G401 (cell line): ENCODE measurements around the gene CBX4. TPM values are rescaled to one million over a fixed set of nuclear protein-coding genes. Genes with fewer than 3 reads are reported as not detected.

ENCODE experiments used
- DNase-seq: peaks from one replicate; pipeline ENCODE4 v3.0.0-alpha.2; 2015; ENCODE audit warnings: low spot score
- in situ Hi-C: cut with HindIII; loops from 2 replicates; pipeline ENCODE4 v1.10.0; 2016; ENCODE audit warnings: low sequenced_read_pairs, mixed read lengths
- total RNA-seq: library from RNA; depleted of rRNA; stranded (reverse); fragments of >200 nt; shearing (Covaris generic); gene quantifications from 2 replicates; pipeline ENCODE4 v1.2.3, GENCODE V29; 2014

CBX4 gene
- total RNA-seq, 1 experiment from 2014 or later = 20.9 TPM

DNA sequence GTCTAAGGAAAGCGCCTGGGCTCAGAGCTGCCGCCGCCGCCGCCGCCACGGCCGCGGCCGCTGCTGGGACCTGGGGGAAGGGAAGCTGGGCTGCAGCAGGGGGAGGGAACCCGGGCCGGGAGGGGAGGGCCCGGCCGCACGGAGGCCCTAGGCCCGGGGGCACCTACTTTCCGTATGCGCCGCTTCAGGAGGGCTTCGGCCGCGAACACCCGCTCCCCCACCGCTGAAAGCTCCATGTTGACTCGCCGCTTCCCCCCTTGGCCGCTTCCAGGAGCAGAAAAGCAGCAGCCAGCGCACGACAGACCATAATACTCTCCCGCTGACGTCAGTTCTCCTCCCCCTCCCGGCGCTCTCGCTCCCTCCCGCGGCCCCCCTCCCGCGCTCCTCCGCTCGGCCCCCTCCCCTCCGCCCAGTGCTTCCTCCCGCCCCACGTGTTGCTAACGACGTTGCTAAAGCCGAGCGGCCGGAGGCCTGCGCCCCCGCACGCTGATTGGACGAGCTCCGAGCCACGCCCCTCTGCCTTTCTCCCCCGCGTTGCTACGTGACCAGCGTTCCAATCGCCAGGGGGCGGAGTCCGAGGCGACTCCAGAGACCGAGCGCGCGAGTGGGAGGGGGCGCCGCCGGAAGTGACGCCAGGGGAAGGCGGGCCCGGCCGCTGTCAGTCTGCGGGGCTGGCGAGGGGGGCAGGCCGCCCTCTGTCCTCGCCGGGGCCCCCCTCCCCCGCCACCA lies 42.3 kb downstream of the CBX4 start, which contains the start of gene CBX8:
Gene CBX8, minus strand, starts transcription at position 315 of the 729 bp plus-strand sequence. Its CDS starts 79 bp downstream, at position 236.
- in situ Hi-C loops = loop anchor here (10.0 kb wide), 1 partner anchor 52 kb away; no protein-coding TSS in a partner anchor
- DNase-seq = peak; percentile 96

DNA sequence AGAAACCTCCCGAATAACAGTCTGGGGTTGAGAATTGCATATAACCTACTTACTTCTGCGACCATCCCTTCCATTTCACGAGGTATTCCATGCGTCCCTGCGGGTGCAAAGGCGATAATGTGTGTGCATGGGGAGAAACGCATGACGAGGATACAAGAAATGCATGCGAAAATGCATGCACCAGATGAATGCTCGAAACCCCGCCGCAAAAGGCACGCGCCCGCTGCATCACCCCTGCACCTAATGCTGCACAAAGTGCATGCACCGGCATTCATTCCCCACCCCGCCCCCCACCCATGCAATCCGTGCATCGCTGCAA lies 42.8 kb downstream of the CBX4 start:
- peak; percentile 38 for DNase-seq
- in situ Hi-C loops = loop anchor here (10.0 kb wide), 1 partner anchor 52 kb away; no protein-coding TSS in a partner anchor

DNA sequence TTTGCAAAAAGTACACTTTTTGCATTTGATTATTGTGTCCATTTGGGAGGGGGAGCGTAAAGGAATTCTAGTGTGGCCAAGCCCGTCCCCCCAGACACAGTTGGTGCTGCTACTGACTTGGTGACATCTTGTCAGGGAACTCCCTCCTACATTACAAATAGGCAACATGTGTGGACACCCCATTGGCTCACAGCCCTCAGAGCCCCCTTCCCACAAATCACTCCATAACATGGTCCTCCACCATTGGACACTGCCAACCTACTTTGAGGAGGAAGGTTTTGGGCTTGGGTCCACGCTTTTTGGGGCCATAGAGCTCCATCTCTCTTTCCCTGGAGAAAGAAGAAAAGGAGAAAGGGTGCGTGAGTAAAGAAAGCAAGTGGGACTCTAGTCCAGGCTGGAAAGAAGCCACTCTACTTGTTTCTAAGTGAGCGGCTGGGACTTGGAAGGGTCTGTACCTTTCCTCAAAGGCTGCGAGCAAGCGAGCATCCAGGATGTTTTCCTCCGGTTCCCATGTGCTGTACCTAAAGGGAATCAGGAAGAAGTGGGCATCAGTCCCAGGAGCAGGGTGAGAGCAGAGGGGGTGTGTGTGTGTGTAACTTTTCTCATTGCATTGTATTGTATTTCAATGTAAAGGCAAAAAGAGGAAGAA lies 43.3 kb downstream of the CBX4 start:
- in situ Hi-C loops = loop anchor here (10.0 kb wide), 1 partner anchor 51 kb away; no protein-coding TSS in a partner anchor
- peak; percentile 41 for DNase-seq

DNA sequence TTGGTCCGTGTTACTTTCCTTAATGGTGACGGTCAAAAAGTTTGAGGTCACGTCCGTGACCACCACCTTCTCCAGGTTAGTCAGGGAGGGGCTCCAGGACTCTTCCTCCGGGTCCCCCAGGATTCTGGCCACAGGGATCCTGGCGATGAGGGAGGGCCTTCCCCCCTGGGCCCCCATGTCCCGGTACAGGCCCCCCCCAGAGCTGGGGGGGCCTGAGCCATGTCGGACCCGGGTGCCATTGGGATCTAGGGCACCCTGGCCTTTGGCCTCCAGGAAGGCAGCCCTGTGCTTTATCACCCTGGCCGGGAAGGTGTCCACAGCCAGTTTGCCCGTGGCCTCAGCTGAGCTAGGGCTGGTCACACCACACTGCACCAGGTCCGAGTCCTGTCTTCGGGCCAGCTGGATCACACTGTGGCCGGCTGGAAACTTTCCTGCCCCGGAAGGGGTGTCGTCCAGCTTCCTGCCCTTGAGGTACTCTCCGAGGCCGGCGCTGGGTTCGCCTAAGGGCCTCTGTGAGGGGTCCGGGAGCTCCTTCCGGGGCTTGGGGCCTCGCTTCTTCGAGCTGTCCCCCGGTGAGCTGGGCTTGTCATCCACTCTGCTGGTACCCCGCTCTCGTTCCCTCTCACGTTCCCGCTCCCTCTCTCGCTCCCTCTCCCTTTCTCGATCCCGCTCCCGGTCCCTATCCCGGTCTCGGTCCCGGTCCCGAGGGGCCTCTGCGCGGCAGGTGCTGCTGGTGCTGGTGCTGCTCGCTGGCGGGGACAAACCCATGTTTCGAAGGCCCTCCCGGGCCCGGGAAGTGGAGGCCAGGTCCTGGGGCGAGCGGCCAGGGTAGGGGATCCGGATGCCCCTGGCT lies 44.4 kb downstream of the CBX4 start:
- DNase-seq = no peak
- in situ Hi-C loops = loop anchor here (10.0 kb wide), 1 partner anchor 50 kb away; no protein-coding TSS in a partner anchor

DNA sequence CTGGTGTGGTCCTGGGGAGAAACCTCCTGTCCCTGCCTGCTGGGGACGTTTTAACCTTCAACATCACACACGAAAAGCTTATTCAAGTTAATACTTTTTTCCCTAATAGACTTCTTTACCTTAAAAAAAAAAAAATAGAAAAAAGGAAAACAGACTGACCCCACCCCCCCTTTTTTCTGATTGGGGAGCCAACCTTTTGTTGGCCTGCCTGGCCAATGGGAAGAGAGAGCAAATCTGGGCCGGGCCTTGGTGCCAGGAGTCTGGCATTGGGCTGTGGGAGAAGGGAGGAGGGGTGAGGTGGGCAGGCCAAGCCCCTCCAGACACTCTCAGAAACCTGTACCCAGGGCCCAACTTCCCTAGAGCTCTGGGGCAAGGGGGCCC lies 45.3 kb downstream of the CBX4 start:
- DNase-seq = peak; percentile 55
- in situ Hi-C loops = loop anchor here (10.0 kb wide), 1 partner anchor 49 kb away; no protein-coding TSS in a partner anchor

DNA sequence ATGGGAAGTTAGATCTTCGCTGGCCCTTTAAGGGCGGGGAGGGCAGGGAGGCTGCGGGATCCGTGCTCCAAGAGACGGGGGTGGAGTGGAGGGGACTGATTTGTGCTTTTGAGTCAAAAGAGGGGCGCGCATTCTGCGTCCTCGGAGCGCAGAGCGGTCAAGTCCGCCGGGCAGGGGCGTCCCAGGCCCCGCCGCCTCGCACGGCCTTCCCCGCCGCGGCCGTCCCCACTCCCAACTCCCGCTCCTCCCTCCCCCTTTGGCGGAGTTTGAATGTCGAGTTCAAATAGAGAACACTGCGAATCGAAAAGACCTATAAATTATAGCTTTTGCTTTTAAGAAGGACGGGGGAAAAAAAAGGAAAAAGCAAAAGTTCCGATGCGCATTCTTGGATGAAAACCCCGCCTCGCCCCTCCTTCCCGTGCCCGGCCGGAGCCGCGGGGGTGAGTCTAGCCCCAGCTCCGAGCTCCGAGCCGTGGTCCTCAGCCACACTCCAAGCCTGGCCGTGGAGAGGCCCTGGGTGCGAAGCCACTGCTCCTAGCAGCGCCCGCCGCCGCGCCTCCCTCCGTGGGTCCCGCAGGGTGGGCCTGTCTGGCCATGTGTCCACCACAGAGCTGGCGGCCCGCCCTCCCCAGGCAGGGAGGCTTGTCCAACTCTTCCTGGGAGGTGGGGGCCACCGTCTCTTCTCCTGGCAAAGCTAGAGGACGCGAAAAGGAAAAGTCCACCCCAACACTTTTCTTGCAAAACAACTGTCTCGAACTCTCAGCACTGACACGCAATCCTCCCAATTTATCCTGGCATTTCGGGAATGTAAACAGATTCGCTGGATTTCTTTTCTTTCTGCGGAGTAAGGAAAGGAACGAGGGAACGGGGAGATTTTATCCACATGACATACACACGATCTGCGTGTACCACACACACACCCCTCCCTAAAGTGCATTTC lies 46.0 kb downstream of the CBX4 start:
- in situ Hi-C loops = loop anchor here (10.0 kb wide), 1 partner anchor 48 kb away; no protein-coding TSS in a partner anchor
- no peak for DNase-seq

DNA sequence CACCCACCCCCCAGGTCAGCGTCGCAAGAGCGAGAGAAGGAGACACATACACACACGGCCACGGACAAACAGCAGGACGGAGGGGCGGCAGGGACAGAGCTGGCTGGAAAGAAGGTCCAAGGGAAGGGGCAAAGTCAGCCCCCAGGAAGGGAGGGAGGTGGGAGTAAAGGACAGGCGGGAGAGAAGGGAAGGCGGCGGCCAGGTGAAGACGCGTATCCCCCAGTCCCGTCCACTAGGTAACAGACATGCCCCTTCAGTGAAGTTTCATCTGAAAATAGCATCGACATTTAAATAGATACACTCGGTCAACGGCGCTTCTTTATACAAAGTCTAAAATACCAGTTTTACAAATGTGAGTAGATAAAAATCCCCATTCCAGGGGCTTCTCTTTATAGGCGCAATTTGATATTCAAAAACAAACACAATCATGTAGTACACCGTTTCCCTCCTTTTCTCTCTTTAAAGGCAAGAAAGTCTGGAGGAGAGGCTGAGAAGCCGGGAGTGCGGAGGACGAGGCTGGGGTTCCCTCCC lies 46.8 kb downstream of the CBX4 start:
- in situ Hi-C loops = loop anchor here (10.0 kb wide), 1 partner anchor 48 kb away; no protein-coding TSS in a partner anchor
- no peak for DNase-seq

DNA sequence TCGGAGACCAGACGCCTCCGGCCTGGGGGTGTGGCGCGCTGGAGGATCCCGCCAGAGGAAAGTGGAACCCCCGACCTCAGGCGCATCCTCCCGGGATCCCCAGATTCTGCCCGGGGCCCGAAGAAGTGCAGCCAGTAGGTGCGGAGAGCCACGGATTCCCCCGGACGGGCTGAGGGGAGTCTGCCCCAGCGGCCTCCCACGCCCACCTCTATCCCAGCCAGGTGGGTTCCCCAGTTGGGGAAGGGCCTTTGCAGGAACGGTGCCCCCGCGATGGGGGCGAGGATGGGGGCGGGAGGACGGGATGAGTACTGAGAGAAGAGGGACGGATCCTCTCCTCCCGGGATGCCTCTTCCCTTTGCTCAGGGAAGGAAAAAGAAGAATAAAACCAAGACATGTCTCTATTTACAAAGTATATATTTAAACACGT lies 47.5 kb downstream of the CBX4 start:
- in situ Hi-C loops = loop anchor here (10.0 kb wide), 1 partner anchor 47 kb away; no protein-coding TSS in a partner anchor
- no peak for DNase-seq

DNA sequence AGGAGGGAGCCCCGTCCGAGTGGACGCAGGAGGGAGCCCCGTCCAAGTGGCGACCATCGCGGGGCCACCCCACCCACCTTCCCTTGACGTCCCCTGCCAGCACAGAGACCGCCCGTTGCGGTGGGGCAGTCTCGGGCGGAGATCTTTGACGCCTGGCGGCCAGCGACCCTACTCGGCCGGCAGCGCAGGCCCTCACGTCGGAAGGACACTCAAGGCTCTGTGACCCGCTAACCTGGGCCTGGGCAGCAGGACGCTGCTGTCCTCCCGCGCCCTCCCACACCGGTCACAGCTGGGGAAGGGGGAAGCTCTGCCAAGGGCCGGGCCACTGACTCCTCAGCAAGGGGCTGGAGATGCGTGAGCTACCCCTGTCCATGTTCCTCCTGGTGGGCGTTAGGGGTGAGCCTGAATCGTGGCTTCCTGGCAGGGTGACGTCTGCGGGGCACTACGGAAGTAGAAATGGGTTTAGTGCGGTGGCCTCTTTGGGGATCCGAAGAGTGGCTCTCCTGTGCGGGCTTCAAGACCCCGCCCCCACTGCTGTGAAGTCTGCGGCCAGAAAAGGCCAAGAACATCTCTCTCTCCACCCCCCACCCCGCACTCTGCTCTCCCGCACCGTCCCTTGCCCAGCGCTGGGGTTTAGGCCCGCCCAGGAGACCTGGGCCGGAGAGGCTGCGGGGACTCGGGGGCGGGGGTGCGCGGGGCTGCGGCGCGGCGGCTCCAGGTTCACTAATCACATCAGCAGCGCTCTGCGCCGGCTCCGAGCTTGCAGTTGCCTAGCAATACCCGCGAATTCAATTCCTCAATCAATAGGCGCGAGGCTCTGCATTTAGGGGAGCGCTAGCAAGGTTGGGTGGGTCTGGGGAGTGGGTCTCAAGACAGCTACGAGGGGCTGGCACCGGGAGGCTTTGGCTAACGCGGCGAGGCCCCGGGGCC lies 48.2 kb downstream of the CBX4 start:
- no peak for DNase-seq
- in situ Hi-C loops = loop anchor here (10.0 kb wide), 1 partner anchor 46 kb away; no protein-coding TSS in a partner anchor

DNA sequence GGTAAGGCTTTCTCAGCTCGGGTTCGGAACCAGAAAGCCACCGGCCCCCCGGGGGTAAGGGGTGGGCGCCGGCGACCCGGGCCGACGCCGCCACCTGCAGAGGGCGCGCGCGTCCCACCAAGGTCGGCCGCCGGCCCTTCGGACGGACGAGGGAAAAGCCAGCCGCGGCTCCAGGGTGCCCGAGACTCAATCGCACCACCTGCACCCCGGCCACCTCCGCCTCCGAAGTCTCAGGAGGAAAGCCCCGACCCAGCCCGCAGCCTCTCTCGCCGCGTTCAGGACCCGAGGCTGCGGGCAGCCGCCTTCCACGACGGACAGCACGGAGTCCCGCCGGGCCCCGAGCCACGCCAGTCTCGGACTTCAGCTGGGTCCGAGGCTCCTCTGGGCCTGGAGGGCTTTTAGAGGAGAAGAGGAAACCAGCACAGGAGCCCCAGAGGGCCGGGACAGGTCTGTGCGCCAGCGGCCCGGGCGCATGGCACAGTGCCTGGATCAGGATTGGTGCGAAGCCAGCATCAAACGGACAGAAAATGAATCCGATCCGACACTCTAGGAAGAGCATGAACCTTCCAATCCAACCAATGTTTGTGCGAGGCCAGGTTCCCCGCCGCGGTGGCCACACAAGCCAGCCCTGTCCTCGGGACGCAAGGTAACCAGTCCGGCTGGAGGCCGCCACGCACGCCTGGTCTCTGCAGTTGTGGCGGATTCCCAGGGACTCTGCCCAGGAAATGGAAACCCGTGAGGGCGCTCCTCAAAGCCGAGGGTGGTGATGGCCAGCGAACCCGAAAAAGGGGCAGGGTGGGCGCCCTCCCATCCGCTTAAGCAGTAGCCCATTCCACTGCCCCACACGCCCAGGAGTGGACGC lies 49.1 kb downstream of the CBX4 start:
- DNase-seq = no peak

DNA sequence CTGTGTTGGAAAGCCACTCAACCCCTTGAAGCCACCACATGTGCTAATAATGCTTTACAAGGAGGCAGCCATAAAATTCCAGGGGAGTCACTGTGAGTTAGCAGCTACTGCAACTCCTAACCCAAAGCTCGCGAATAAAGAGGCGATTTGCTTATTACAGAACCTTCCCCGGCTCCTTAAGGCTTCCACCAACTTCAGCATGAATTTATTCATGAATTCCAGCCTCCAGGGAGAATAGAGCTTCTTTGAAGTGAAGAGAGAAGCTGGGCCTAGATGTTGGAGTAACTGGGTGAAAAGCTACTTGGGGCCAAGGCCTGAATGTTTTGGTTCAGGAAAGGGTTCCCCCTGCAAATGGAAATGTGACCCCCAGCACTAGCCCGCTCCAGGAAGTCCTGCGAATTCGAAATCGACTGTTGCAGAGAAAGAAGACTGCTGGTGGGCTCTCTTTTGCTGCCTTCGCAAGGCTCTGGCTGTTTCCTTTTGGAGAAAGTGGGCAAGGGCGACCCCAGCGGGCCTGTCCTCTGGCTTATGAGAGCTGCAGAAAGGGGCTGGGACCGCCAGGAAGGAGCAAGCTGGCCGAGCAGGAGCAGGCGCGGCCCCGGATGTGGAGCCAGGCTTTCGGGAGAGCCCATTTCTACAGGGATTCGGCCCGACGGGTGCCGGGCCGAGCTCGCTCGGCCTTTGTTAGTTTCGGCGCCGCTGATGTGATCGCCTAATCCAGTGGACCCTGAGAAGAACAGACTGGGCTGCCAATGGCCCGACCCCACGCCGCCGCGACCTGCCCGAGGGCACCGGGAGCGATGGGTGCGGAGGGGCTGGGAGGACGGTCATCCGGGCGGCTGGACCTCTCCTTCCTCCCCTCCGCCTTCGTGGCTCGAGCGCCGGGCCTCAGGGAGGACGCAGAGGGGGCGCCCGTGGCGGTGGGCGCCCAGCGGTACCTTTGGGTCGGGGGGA lies 50.0 kb downstream of the CBX4 start:
- in situ Hi-C loops = no loop called here
- no peak for DNase-seq

More for the DNA sequence above, 49.1 kb downstream of the CBX4 start:
- in situ Hi-C loops = loop anchor here (10.0 kb wide), 1 partner anchor 45 kb away; no protein-coding TSS in a partner anchor

DNA sequence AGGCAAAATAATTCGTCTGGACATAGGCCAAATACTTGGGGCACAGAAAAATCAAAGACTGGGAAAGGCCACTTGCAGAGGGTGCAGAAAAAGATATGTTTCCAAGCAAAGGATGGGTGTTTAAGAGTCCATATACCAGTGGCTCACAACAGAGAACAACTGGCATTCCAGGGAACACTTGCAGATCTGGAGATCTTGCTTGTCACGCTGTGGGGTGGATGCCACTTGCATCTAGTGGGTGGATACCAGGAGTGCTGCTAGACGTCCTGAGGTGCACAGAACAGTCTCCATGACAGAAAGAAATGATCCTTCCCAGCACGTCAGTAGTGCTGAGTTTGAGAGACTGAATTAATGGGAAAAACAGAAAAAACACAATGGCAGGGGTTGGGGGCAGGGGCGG lies 50.8 kb downstream of the CBX4 start:
- in situ Hi-C loops = no loop called here
- no peak for DNase-seq

DNA sequence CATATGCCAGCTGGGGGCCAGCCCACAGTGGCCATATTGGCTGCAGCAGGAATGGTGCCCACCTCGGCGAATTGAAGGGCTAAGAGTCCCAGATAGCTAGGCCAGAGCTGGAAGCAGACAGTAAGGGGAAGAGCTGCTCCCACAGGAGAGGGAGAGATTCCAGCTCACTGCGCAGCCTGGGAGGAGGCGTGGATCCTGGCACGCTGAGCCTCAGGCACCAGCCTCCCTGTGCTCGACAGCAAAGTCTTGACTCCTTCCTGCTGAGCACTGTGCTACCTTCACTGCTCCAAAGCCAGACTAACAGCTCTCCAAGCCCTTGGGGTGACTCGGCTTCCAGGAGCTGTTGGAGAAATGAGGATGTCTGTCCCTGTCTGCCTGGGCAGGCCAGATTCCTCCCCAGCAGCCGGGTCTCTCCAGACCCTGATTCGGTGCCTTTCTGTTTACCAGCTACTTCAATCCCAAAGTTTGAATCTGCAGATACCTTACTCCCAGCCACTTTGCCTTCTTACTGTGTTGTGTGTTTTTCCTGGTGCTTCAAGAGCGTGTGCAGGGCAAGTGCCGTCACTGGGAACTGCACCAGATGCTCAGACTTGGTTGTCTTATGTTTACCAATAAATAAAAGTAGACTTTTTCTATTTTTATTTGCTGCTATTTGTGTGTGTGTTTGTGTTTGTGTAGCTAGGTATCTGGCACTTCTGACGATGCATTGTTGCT lies 52.2 kb downstream of the CBX4 start:
- in situ Hi-C loops = no loop called here
- no peak for DNase-seq
